Left ventricle myocardium inferior (tissue), 1 donor: Measurements from ENCODE around the gene SLC25A24. TPM values are rescaled to one million over a fixed set of nuclear protein-coding genes. Genes with fewer than 3 reads are reported as not detected.
"Not testable (repeated sequence)": the region's sequence is repeated elsewhere in the genome, so short reads cannot be mapped to it uniquely, and the experiment has no call there.

Experiments
- DNase-seq: peaks from one replicate; pipeline ENCODE4 v3.0.0-alpha.2; 2020
- H3K27ac ChIP-seq: fragments of 200-600 bp; replicated peaks from 2 replicates; pipeline ENCODE4 v1.8.0; 2021
- H3K27me3 ChIP-seq: fragments of 200-600 bp; 2 replicates; pipeline ENCODE4 v1.8.0; 2021; ENCODE audit warnings: low read depth
- H3K36me3 ChIP-seq: fragments of 200-600 bp; 2 replicates; pipeline ENCODE4 v1.8.0; 2021
- H3K4me1 ChIP-seq: fragments of 200-600 bp; 2 replicates; pipeline ENCODE4 v1.8.0; 2021
- H3K4me3 ChIP-seq: fragments of 200-600 bp; 2 replicates; pipeline ENCODE4 v1.8.0; 2021; ENCODE audit warnings: mild to moderate bottlenecking, moderate library complexity
- H3K9me3 ChIP-seq: fragments of 200-600 bp; replicated peaks from 2 replicates; pipeline ENCODE4 v1.8.0; 2021
- intact Hi-C: fragments of 100-400 bp; cut with micrococcal nuclease; formaldehyde crosslinking; loops from one replicate; pipeline ENCODE4 v1.11.0; 2022
- total RNA-seq: library from RNA; stranded (reverse); fragmentation: NEBNext Ultra II Directional; extraction: Animal tissue kit (Norgen Biotek cat#: 25700); gene quantifications from one replicate; pipeline ENCODE4 v1.2.1, GENCODE V29; 2021
- TF ChIP-seq, protein P1 (sequence below): fragments of 200-600 bp; IDR thresholded peaks from 2 replicates; pipeline ENCODE4 v1.8.0; 2021; ENCODE audit warnings: antibody characterized with exemption, mild to moderate bottlenecking, borderline replicate concordance
- donor health status: DM: no; HTN: yes; CAD: no; lungs with severe emphysema.

Gene SLC25A24
- total RNA-seq, 1 donor from 2014 or later, result 13.9 TPM

DNA sequence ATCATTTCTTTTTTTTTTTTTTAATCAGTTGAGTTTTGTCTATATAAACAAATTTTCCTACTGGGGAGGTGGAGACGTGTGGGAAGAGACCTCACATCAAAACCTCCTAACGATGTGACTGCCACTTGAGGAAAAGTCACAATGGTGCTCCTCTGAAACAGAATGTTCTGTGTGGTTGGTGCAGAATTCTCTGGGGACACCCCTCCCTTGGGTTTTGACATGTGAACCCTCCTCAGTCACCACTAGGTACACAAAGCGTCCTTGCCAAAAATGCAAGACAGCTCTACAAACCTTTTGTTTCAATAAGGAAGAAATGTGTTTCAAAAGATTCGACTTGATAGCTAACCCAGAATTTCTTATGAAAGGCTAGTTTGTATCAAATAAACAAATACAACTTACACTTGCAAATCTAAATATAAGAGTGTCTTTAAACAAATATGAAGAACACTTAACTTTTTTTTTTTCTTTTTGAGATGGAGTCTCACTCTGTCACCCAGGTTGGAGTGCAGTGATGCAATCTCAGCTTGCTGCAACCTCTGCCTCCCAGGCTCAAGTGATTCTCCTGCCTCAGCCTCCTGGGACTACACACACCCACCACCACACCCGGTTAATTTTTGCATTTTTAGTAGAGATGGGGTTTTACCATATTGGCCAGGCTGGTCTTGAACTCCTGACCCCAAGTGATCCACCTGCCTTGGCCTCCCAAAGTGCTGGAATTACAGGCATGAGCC is 9.3 kb downstream of the SLC25A24 start:
- Histone ChIP-seq H3K27ac (peak overlapping the region; percentile 16), H3K27me3 (no peaks in the 10 kb centered on the region), H3K9me3 (peaks cover 8% of the 10 kb centered on the region), H3K4me3 (no peak overlapping the region), H3K4me1 (peaks cover 30% of the 10 kb centered on the region), H3K36me3 (peaks cover 37% of the 10 kb centered on the region)
- intact Hi-C loops, result no loop called here
- TF ChIP-seq, protein P1, sequence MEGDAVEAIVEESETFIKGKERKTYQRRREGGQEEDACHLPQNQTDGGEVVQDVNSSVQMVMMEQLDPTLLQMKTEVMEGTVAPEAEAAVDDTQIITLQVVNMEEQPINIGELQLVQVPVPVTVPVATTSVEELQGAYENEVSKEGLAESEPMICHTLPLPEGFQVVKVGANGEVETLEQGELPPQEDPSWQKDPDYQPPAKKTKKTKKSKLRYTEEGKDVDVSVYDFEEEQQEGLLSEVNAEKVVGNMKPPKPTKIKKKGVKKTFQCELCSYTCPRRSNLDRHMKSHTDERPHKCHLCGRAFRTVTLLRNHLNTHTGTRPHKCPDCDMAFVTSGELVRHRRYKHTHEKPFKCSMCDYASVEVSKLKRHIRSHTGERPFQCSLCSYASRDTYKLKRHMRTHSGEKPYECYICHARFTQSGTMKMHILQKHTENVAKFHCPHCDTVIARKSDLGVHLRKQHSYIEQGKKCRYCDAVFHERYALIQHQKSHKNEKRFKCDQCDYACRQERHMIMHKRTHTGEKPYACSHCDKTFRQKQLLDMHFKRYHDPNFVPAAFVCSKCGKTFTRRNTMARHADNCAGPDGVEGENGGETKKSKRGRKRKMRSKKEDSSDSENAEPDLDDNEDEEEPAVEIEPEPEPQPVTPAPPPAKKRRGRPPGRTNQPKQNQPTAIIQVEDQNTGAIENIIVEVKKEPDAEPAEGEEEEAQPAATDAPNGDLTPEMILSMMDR, result no peak
- no peak for DNase-seq

DNA sequence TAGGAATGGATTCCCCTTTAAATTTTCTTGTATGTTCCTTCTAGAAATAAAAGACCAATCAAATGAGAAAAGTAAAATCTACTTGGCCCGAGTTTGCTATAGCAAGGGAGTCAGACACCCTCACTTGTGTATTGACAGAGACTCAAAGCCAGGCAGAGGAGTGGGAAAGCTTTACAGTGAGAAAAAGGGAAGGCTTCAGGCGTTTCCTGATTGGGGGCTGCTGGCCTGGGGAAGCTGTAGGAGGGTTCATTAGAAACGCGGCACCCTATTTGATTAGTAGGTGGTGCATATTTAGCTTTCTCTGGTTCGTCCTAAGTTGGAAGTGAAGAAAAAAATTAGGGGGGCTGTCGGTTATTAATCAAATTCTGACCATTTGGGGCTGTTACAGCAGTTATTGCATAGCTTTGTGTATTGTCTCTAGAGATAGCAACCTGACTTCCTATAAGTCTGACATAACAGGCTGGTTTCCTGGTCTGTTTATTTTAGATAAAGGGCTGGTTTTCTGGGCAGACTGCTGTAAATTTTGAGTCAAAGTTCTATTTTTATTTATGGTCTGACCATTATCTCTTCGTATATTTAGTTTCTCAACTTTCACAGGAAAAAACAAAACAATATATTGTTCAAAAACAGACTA is 10.0 kb downstream of the SLC25A24 start:
- Histone ChIP-seq H3K4me1 (peaks cover 24% of the 10 kb centered on the region), H3K9me3 (peaks cover 8% of the 10 kb centered on the region), H3K27me3 (no peaks in the 10 kb centered on the region), H3K27ac (peak overlapping the region; percentile 16), H3K4me3 (no peak overlapping the region), H3K36me3 (peaks cover 37% of the 10 kb centered on the region)
- intact Hi-C loops, result no loop called here
- TF ChIP-seq, protein P1, result no peak
- no peak for DNase-seq

DNA sequence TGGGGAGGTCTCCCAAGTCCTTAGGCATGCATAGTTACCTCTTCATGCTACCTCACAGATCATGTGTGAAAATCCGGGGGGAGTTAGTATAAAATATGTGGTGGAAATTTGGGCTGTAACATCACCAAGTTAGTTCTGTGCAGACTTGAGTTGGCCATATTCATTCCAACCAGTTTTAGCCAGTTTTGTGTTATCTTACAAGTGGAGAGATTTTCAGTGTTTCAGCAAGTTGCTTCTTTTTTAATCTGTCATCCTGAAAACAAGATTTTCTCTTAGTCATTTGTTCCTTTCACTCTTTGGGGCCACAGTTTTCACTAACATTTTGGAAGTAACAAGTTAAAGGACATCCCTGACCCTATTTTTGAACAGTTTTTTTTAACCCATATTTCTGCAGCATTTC is 11.3 kb downstream of the SLC25A24 start:
- Histone ChIP-seq H3K4me3 (no peak overlapping the region), H3K4me1 (peaks cover 20% of the 10 kb centered on the region), H3K36me3 (peaks cover 44% of the 10 kb centered on the region), H3K9me3 (peaks cover 10% of the 10 kb centered on the region), H3K27me3 (no peaks in the 10 kb centered on the region), H3K27ac (no peak overlapping the region)
- no peak for DNase-seq
- TF ChIP-seq, protein P1, result no peak
- intact Hi-C loops, result no loop called here

DNA sequence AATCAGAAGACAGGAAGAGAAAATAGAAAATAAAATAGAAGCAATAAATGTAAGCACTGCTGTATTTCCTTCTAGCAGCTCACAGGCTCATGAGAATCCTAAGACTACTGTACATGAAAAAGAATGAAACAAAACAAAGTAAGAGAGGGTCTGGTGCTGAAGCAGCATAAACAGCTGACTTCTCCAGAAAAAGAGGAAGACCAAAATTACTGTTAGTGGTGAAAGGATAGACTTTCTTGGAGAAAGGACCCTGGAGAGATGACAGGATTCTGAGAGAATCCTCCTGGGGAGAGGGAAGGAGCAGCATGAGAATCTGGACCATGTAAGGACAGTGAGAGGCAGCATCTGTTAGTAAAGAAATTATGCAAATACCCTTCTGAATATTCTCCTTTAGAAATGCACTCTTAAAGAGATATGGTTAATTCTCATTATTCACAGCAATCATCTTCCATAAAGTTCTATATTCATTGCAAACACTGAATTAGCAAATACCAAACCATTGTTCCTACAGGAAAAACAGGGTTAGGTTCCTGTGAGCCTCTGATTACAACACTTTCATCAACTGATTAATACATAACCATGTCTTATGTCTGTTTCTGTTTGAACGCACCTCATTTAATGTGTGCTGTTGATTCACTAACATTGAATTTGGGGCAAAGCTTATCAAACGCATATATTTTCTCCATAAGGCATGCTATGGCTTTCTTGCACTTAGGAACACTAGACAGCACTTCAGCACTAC is 17.0 kb downstream of the SLC25A24 start:
- peaks cover 11% of the 10 kb centered on the region for H3K9me3 ChIP-seq
- peak overlapping the region; percentile 17 for H3K4me3 ChIP-seq
- intact Hi-C loops, result no loop called here
- H3K4me1 ChIP-seq, result peaks cover 42% of the 10 kb centered on the region
- no peaks in the 10 kb centered on the region for H3K27me3 ChIP-seq
- H3K27ac ChIP-seq, result peak overlapping the region; percentile 58
- TF ChIP-seq, protein P1, result no peak
- H3K36me3 ChIP-seq, result peaks cover 69% of the 10 kb centered on the region
- DNase-seq, result no peak

DNA sequence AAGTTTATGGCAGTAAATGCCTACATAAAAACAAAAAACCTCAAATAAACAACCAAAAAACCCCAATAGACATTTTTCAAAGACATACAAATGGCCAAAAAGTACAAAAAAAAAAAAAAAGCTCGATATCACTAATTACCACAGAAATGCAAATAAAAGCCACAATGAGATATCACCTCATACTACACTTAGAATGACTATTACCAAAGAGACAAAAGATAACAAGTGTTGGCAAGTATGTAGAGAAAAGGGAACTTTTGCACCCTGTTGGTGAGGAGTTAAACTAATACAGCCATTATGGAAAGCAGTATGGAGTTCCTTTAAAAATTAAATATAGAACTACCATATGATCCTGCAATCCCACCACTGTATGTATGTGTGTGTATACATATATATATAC is 21.1 kb downstream of the SLC25A24 start:
- H3K9me3 ChIP-seq, result peaks cover 19% of the 10 kb centered on the region
- no peaks in the 10 kb centered on the region for H3K27me3 ChIP-seq
- H3K27ac ChIP-seq, result no peak overlapping the region
- no peak for DNase-seq
- intact Hi-C loops, result no loop called here
- TF ChIP-seq, protein P1, result no peak
- H3K4me3 ChIP-seq, result no peak overlapping the region
- peaks cover 52% of the 10 kb centered on the region for H3K4me1 ChIP-seq
- H3K36me3 ChIP-seq, result peaks cover 86% of the 10 kb centered on the region

DNA sequence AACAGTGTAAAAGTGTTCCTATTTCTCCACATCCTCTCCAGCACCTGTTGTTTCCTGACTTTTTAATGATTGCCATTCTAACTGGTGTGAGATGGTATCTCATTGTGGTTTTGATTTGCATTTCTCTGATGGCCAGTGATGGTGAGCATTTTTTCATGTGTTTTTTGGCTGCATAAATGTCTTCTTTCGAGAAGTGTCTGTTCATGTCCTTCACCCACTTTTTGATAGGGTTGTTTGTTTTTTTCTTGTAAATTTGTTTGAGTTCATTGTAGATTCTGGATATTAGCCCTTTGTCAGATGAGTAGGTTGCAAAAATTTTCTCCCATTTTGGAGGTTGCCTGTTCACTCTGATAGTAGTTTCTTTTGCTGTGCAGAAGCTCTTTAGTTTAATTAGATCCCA is 37.7 kb downstream of the SLC25A24 start:
- intact Hi-C loops, H3K4me1 ChIP-seq, H3K4me3 ChIP-seq, H3K27me3 ChIP-seq, DNase-seq, H3K27ac ChIP-seq, H3K9me3 ChIP-seq: not testable (repeated sequence)
- peaks cover 24% of the 10 kb centered on the region for H3K36me3 ChIP-seq

DNA sequence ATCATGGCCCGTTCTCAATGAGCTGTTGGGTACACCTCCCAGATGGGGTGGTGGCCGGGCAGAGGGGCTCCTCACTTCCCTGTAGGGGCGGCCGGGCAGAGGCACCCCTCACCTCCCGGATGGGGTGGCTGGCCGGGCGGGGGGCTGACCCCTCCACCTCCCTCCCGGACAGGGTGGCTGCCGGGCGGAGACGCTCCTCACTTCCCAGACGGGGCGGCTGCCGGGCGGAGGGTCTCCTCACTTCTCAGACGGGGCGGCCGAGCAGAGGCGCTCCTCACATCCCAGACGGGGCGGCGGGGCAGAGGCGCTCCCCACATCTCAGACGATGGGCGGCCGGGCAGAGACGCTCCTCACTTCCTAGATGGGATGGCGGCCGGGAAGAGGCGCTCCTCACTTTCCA is 40.2 kb downstream of the SLC25A24 start:
- peaks cover 42% of the 10 kb centered on the region for H3K36me3 ChIP-seq
- H3K4me3 ChIP-seq, H3K4me1 ChIP-seq, H3K9me3 ChIP-seq, H3K27ac ChIP-seq, DNase-seq, H3K27me3 ChIP-seq, intact Hi-C loops: not testable (repeated sequence)
